Activated T-cell treated with anti-CD3 and anti-CD28 coated beads, Interleukin-2, amount 50 U/mL, for 4 hours (primary cell): ENCODE data around the gene PNMA6E. TPM values are rescaled to one million over a fixed set of nuclear protein-coding genes. Genes with fewer than 3 reads are reported as not detected.

Source experiments
- ATAC-seq, 2 donors: fragments of 200-7000 bp; cut with Tn5 transposase; one replicate each; pipeline ENCODE4 v1.10.0; 2021
- DNase-seq: peaks from one replicate; pipeline ENCODE4 v3.0.0-alpha.2; 2020
- H3K27me3 Mint-ChIP-seq: one replicate; pipeline ENCODE4 v1.8.0; 2021; ENCODE audit warnings: low read depth, mixed read lengths
- H3K36me3 Mint-ChIP-seq: one replicate; pipeline ENCODE4 v1.8.0; 2022; ENCODE audit warnings: mixed read lengths; ENCODE audit not compliant: insufficient read depth
- H3K4me1 Mint-ChIP-seq: one replicate; pipeline ENCODE4 v1.8.0; 2021; ENCODE audit warnings: low read depth, mixed read lengths
- H3K4me3 Mint-ChIP-seq: one replicate; pipeline ENCODE4 v1.8.0; 2021; ENCODE audit warnings: mild to moderate bottlenecking, moderate library complexity, mixed read lengths
- H3K9me3 Mint-ChIP-seq: one replicate; pipeline ENCODE4 v1.8.0; 2021; ENCODE audit warnings: mixed read lengths
- total RNA-seq, 3 donors: library from RNA; stranded (reverse); gene quantifications; one replicate each; pipeline ENCODE4 v1.2.1, GENCODE V29; 2021

Gene PNMA6E
- total RNA-seq, 3 donors from 2014 or later = not detected

DNA sequence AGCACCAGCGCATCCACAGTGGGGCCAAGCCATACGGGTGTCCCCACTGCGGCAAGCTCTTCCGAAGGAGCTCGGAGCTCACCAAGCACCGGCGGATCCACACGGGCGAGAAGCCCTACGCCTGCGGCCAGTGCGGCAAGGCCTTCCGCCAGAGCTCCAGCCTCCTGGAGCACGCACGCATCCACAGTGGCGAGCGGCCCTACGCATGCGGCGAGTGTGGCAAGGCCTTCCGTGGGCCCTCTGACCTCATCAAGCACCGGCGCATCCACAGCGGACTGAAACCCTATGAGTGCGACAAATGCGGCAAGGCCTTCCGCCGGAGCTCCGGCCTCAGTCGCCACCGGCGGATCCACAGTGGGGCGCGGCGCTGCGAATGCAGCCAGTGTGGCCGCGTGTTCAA lies 53.6 kb downstream of the PNMA6E start:
- DNase-seq (no peak), ATAC-seq (no peak)
- H3K9me3 Mint-ChIP-seq = no peaks in the 10 kb centered on the region
- H3K27me3 Mint-ChIP-seq = no peaks in the 10 kb centered on the region
- no peak overlapping the region for H3K4me3 Mint-ChIP-seq
- H3K36me3 Mint-ChIP-seq = peaks cover 33% of the 10 kb centered on the region
- peaks cover 18% of the 10 kb centered on the region for H3K4me1 Mint-ChIP-seq

Other genes starting within 250 kb of the PNMA6E start
- gene MAGEA1, start 222.1 kb downstream of the PNMA6E start, total RNA-seq = not detected
- not detected for gene PNMA6F, start 79.6 kb downstream of the PNMA6E start, total RNA-seq
- 10 to 100 TPM; 12.1 to 13.8 (median 12.7) TPM for gene ZNF275, start 67.2 kb downstream of the PNMA6E start, total RNA-seq
- 1 to 10 TPM; 1.1 to 1.5 (median 1.5) TPM for gene ZFP92, start 10.1 kb upstream of the PNMA6E start, total RNA-seq
- 1 to 10 TPM; 1.7 to 2.4 (median 2.2) TPM for gene TREX2, start 44.7 kb upstream of the PNMA6E start, total RNA-seq
- 10 to 100 TPM; 77.1 to 90.3 (median 85.3) TPM for gene HAUS7, start 69.2 kb upstream of the PNMA6E start, total RNA-seq
- gene BGN, start 93.6 kb upstream of the PNMA6E start, total RNA-seq = under 1 TPM; 0.13 to 0.30 (median 0.16) TPM
- gene ATP2B3, start 116.3 kb upstream of the PNMA6E start, total RNA-seq = under 1 TPM in 1 of 3 donors, not detected in 2; 0.05 TPM
- 10 to 100 TPM; 38.6 to 46.9 (median 39.1) TPM for gene CCNQ, start 197.8 kb upstream of the PNMA6E start, total RNA-seq
- under 1 TPM; 0.11 to 0.42 (median 0.33) TPM for gene DUSP9, start 245.9 kb upstream of the PNMA6E start, total RNA-seq